Mesothelial cell of epicardium (in vitro differentiated cells): ENCODE data around the gene BRD7. TPM values are rescaled to one million over a fixed set of nuclear protein-coding genes. Genes with fewer than 3 reads are reported as not detected.

Experiments
- DNase-seq, 2 experiments: peaks; one replicate each; pipeline ENCODE4 v3.0.0; 2021; ENCODE audit warnings: low spot score in 2 of 2; ENCODE audit not compliant: unreplicated experiment in 2 of 2
- H3K27ac Mint-ChIP-seq: 2 replicates; pipeline ENCODE4 v1.8.0; 2021; ENCODE audit warnings: mixed read lengths
- H3K27me3 Mint-ChIP-seq: 2 replicates; pipeline ENCODE4 v1.8.0; 2021; ENCODE audit warnings: low read depth, mixed read lengths
- H3K36me3 Mint-ChIP-seq: 2 replicates; pipeline ENCODE4 v1.8.0; 2021; ENCODE audit warnings: mixed read lengths
- H3K4me1 Mint-ChIP-seq: 2 replicates; pipeline ENCODE4 v1.8.0; 2021; ENCODE audit warnings: mixed read lengths
- H3K4me3 Mint-ChIP-seq: 2 replicates; pipeline ENCODE4 v1.8.0; 2021; ENCODE audit warnings: mild to moderate bottlenecking, moderate library complexity, mixed read lengths
- H3K9me3 Mint-ChIP-seq: 2 replicates; pipeline ENCODE4 v1.8.0; 2021; ENCODE audit warnings: mixed read lengths
- CTCF ChIP-seq: fragments of 200-600 bp; sonication (generic); IDR thresholded peaks from one replicate; pipeline ENCODE4 v1.5.0; 2021; ENCODE audit warnings: antibody characterized with exemption; ENCODE audit not compliant: unreplicated experiment
- total RNA-seq: library from RNA; stranded (reverse); gene quantifications from 3 replicates; pipeline ENCODE4 v1.2.1, GENCODE V29; 2021

BRD7 gene
- total RNA-seq, 1 donor from 2014 or later: 76.8 TPM

GRCh38 chr16:50378417-50378816 lies 9.6 kb upstream of the BRD7 start:
- Mint-ChIP-seq H3K4me1 (peaks cover 10% of the 10 kb centered on the region), H3K36me3 (no peaks in the 10 kb centered on the region), H3K4me3 (no peak overlapping the region), H3K9me3 (no peaks in the 10 kb centered on the region), H3K27ac (no peak overlapping the region), H3K27me3 (no peaks in the 10 kb centered on the region)
- DNase-seq: no peak
- TF ChIP-seq CTCF: no peak

- TF ChIP-seq CTCF: no peak
- Mint-ChIP-seq H3K9me3 (no peaks in the 10 kb centered on the region), H3K36me3 (no peaks in the 10 kb centered on the region), H3K27ac (no peak overlapping the region), H3K4me3 (no peak overlapping the region), H3K27me3 (no peaks in the 10 kb centered on the region), H3K4me1 (peaks cover 23% of the 10 kb centered on the region)
- DNase-seq: no peak
Measured at GRCh38 chr16:50377001-50377400, 8.2 kb upstream of the BRD7 start.

GRCh38 chr16:50373780-50374179 lies 5.0 kb upstream of the BRD7 start:
- Mint-ChIP-seq H3K27ac (no peak overlapping the region), H3K27me3 (no peaks in the 10 kb centered on the region)
- no peak for DNase-seq

GRCh38 chr16:50373345-50373701 lies 4.5 kb upstream of the BRD7 start:
- H3K9me3 Mint-ChIP-seq: no peaks in the 10 kb centered on the region
- no peaks in the 10 kb centered on the region for H3K36me3 Mint-ChIP-seq
- H3K27me3 Mint-ChIP-seq: no peaks in the 10 kb centered on the region
- peaks cover 41% of the 10 kb centered on the region for H3K4me1 Mint-ChIP-seq
- H3K4me3 Mint-ChIP-seq: no peak overlapping the region
- no peak overlapping the region for H3K27ac Mint-ChIP-seq
- no peak for DNase-seq
- TF ChIP-seq CTCF: no peak

More at GRCh38 chr16:50373780-50374179, 5.0 kb upstream of the BRD7 start:
- peaks cover 41% of the 10 kb centered on the region for H3K4me1 Mint-ChIP-seq
- H3K36me3 Mint-ChIP-seq: no peaks in the 10 kb centered on the region
- TF ChIP-seq CTCF: no peak
- H3K4me3 Mint-ChIP-seq: no peak overlapping the region
- H3K9me3 Mint-ChIP-seq: no peaks in the 10 kb centered on the region

- Mint-ChIP-seq H3K27me3 (no peaks in the 10 kb centered on the region), H3K27ac (no peak overlapping the region), H3K4me3 (no peak overlapping the region), H3K9me3 (no peaks in the 10 kb centered on the region), H3K36me3 (no peaks in the 10 kb centered on the region), H3K4me1 (peaks cover 45% of the 10 kb centered on the region)
- no peak for DNase-seq
- TF ChIP-seq CTCF: no peak
Measured at GRCh38 chr16:50372611-50373344, 4.0 kb upstream of the BRD7 start.
